GM06990 (cell line): ENCODE data around the gene ADAMTS9.

Experiments used
- DNase-seq: peaks from one replicate; pipeline ENCODE4 v3.0.0-alpha.2; 2011; ENCODE audit not compliant: insufficient read length; ENCODE audit errors: extremely low read depth
- H3K27me3 ChIP-seq: replicated peaks from 2 replicates; pipeline ENCODE4 v1.6.0; 2011; ENCODE audit warnings: low read length; ENCODE audit not compliant: control insufficient read depth, insufficient read depth
- H3K36me3 ChIP-seq: 2 replicates; pipeline ENCODE4 v1.5.1; 2011; ENCODE audit warnings: low read length; ENCODE audit not compliant: control insufficient read depth, insufficient read depth
- H3K4me3 ChIP-seq: replicated peaks from 2 replicates; pipeline ENCODE4 v1.5.1; 2011; ENCODE audit warnings: low read depth, mild to moderate bottlenecking, control low read depth, low read length
- CTCF ChIP-seq: IDR thresholded peaks from 2 replicates; pipeline ENCODE4 v1.5.1; 2011; ENCODE audit warnings: low read length, control low read depth, mild to moderate bottlenecking, inconsistent platforms; ENCODE audit not compliant: insufficient read depth, poor library complexity, severe bottlenecking

ADAMTS9 gene

GRCh38 chr3:64631951-64632350, 55.8 kb downstream of the ADAMTS9 start:
- Histone ChIP-seq H3K27me3 (no peaks in the 10 kb centered on the region), H3K36me3 (no peaks in the 10 kb centered on the region), H3K4me3 (no peak overlapping the region)
- no peak for TF ChIP-seq CTCF
- DNase-seq, result no peak

- Histone ChIP-seq H3K4me3 (no peak overlapping the region), H3K27me3 (no peaks in the 10 kb centered on the region), H3K36me3 (no peaks in the 10 kb centered on the region)
- DNase-seq, result no peak
- TF ChIP-seq CTCF, result no peak
These were observed 60.1 kb downstream of the ADAMTS9 start for GRCh38 chr3:64627471-64628321.

- H3K27me3 ChIP-seq, result no peaks in the 10 kb centered on the region
- no peak overlapping the region for H3K4me3 ChIP-seq
- H3K36me3 ChIP-seq, result no peaks in the 10 kb centered on the region
- no peak for TF ChIP-seq CTCF
- no peak for DNase-seq
These were observed 60.8 kb downstream of the ADAMTS9 start for GRCh38 chr3:64627042-64627441.

- Histone ChIP-seq H3K4me3 (no peak overlapping the region), H3K36me3 (no peaks in the 10 kb centered on the region), H3K27me3 (no peaks in the 10 kb centered on the region)
- no peak for DNase-seq
- no peak for TF ChIP-seq CTCF
These were observed 62.4 kb downstream of the ADAMTS9 start for GRCh38 chr3:64625381-64625780.

- TF ChIP-seq CTCF, result no peak
- no peaks in the 10 kb centered on the region for H3K36me3 ChIP-seq
- DNase-seq, result no peak
- no peaks in the 10 kb centered on the region for H3K27me3 ChIP-seq
- no peak overlapping the region for H3K4me3 ChIP-seq
These were observed 64.7 kb downstream of the ADAMTS9 start for GRCh38 chr3:64623125-64623524.
